SK-N-SH treated with all-trans-retinoic acid at 6 μM for 48 hours (cell line): ENCODE measurements around the gene GLP1R.

ENCODE experiments used
- ARNTL ChIP-seq: fragments of 450-650 bp; formaldehyde crosslinking; IDR thresholded peaks from 2 replicates; pipeline ENCODE4 v1.5.0; 2020; ENCODE audit warnings: low read depth, mild to moderate bottlenecking, moderate library complexity, borderline replicate concordance
- BACH2 ChIP-seq: fragments of 250-450 bp; sonication (Bioruptor Pico); IDR thresholded peaks from 2 replicates; pipeline ENCODE4 v1.9.0; 2021; ENCODE audit warnings: mild to moderate bottlenecking, borderline replicate concordance
- OSR1 ChIP-seq: fragments of 250-450 bp; sonication (Bioruptor Pico); IDR thresholded peaks from 2 replicates; pipeline ENCODE4 v1.8.0; 2022; ENCODE audit warnings: moderate library complexity, mild to moderate bottlenecking, inconsistent platforms
- ZFP30 ChIP-seq: fragments of 450-650 bp; formaldehyde crosslinking; IDR thresholded peaks from 2 replicates; pipeline ENCODE4 v1.5.0; 2022; ENCODE audit warnings: mild to moderate bottlenecking, moderate library complexity
- ZNF70 ChIP-seq: fragments of 450-650 bp; formaldehyde crosslinking; IDR thresholded peaks from 2 replicates; pipeline ENCODE4 v1.5.0; 2020; ENCODE audit warnings: mild to moderate bottlenecking, moderate library complexity
- ZNF8 ChIP-seq: fragments of 450-650 bp; formaldehyde crosslinking; IDR thresholded peaks from 2 replicates; pipeline ENCODE4 v1.5.0; 2020; ENCODE audit warnings: mild to moderate bottlenecking, moderate library complexity
- TF ChIP-seq, protein P1 (sequence below): fragments of 250-450 bp; sonication (Bioruptor Pico); IDR thresholded peaks from 2 replicates; pipeline ENCODE4 v1.8.0; 2020; ENCODE audit warnings: mild to moderate bottlenecking, moderate library complexity, borderline replicate concordance

DNA sequence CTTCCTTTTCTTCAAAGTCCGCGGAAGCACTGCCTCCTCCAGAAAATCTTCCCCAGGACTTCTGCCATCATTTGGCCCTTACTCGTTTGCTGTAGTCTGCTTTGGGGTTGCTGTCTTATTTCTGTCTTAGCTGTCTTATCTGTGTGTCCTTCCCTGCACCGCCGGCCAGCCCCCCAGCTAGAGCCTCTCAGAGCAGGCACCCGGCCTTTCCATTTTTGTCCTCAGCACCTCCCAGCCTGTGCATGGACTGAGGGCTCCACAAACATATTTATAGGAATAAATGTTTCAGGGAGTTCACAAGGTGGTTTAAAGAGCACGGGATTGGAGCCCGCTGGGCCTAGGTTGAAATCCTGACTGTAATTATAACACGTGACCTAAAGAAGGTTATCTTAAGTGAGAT lies 8.1 kb downstream of the GLP1R start:
- TF ChIP-seq OSR1 (no peak), ZNF70 (CRISPR knock-in tag) (no peak), BACH2 (CRISPR knock-in tag) (no peak), ZNF8 (CRISPR knock-in tag) (no peak), ZFP30 (CRISPR knock-in tag) (no peak), ARNTL (CRISPR knock-in tag) (no peak)
- TF ChIP-seq, protein P1, sequence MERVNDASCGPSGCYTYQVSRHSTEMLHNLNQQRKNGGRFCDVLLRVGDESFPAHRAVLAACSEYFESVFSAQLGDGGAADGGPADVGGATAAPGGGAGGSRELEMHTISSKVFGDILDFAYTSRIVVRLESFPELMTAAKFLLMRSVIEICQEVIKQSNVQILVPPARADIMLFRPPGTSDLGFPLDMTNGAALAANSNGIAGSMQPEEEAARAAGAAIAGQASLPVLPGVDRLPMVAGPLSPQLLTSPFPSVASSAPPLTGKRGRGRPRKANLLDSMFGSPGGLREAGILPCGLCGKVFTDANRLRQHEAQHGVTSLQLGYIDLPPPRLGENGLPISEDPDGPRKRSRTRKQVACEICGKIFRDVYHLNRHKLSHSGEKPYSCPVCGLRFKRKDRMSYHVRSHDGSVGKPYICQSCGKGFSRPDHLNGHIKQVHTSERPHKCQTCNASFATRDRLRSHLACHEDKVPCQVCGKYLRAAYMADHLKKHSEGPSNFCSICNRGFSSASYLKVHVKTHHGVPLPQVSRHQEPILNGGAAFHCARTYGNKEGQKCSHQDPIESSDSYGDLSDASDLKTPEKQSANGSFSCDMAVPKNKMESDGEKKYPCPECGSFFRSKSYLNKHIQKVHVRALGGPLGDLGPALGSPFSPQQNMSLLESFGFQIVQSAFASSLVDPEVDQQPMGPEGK (CRISPR knock-in tag) = no peak
